Fibroblast of lung (primary cell): Measurements from ENCODE around the gene SMAD4. TPM values are rescaled to one million over a fixed set of nuclear protein-coding genes. Genes with fewer than 3 reads are reported as not detected.

Experiments used
- DNase-seq, 2 donors: peaks; one replicate each; pipeline versions ENCODE4 v3.0.0 to v3.0.0-alpha.2; 2010; ENCODE audit warnings: low read depth in 2 of 2
- H2AFZ ChIP-seq: 2 replicates; pipeline ENCODE4 v1.5.1; 2012; ENCODE audit warnings: low read length, control low read depth, inconsistent platforms
- H3K27ac ChIP-seq: 2 replicates; pipeline ENCODE4 v1.5.1; 2011; ENCODE audit warnings: low read length, control low read depth; ENCODE audit not compliant: insufficient read depth
- H3K27me3 ChIP-seq: 2 replicates; pipeline ENCODE4 v1.5.1; 2011; ENCODE audit warnings: mild to moderate bottlenecking, low read length; ENCODE audit not compliant: control insufficient read depth, insufficient read depth
- H3K36me3 ChIP-seq: 2 replicates; pipeline ENCODE4 v1.5.1; 2011; ENCODE audit warnings: low read length; ENCODE audit not compliant: control insufficient read depth, insufficient read depth
- H3K4me1 ChIP-seq: 2 replicates; pipeline ENCODE4 v1.5.1; 2011; ENCODE audit warnings: low read length; ENCODE audit not compliant: control insufficient read depth, insufficient read depth; ENCODE audit errors: extremely low read depth
- H3K4me2 ChIP-seq: 2 replicates; pipeline ENCODE4 v1.5.1; 2011; ENCODE audit warnings: low read length, control low read depth; ENCODE audit not compliant: insufficient read depth; ENCODE audit errors: extremely low read depth
- H3K4me3 ChIP-seq, 4 experiments: fragments of 200-600 bp in 1 of 4; sonication (generic) in 1 of 4; replicated peaks in 1 of 4; 2 replicates each; pipeline ENCODE4 v1.5.1; 2011 to 2016; ENCODE audit warnings: low read length in 4 of 4, low read depth in 3 of 4, mild to moderate bottlenecking in 3 of 4, control low read depth in 2 of 4, inconsistent platforms in 1 of 4, mixed read lengths in 1 of 4; ENCODE audit not compliant: insufficient read depth in 1 of 4; ENCODE audit errors: control extremely low read depth in 1 of 4
- H3K79me2 ChIP-seq: 2 replicates; pipeline ENCODE4 v1.5.1; 2012; ENCODE audit warnings: mild to moderate bottlenecking, low read length, inconsistent platforms; ENCODE audit not compliant: control insufficient read depth, insufficient read depth
- H3K9ac ChIP-seq: 2 replicates; pipeline ENCODE4 v1.5.1; 2011; ENCODE audit warnings: mild to moderate bottlenecking, low read length, control low read depth; ENCODE audit not compliant: insufficient read depth
- H3K9me3 ChIP-seq: 2 replicates; pipeline ENCODE4 v1.5.1; 2012; ENCODE audit warnings: low read depth, low read length; ENCODE audit not compliant: control insufficient read depth, insufficient read depth
- H4K20me1 ChIP-seq: 2 replicates; pipeline ENCODE4 v1.5.1; 2011; ENCODE audit warnings: low read length; ENCODE audit not compliant: control insufficient read depth, insufficient read depth; ENCODE audit errors: extremely low read depth
- CTCF ChIP-seq, 2 donors: IDR thresholded peaks in 1 of 2; conservative IDR thresholded peaks in 1 of 2; 1 replicate in 1 of 2; 2 replicates in 1 of 2; pipeline ENCODE4 v1.5.1; 2011 to 2012; ENCODE audit warnings: low read length in 2 of 2, control low read depth in 1 of 2, inconsistent platforms in 1 of 2, low read depth in 1 of 2, mild to moderate bottlenecking in 1 of 2
- EZH2 ChIP-seq: IDR thresholded peaks from 2 replicates; pipeline ENCODE4 v1.5.1; 2012; ENCODE audit warnings: low read length, control low read depth, mild to moderate bottlenecking; ENCODE audit errors: missing control alignments
- polyA plus RNA-seq, 2 donors: library from polyadenylated mRNA; depleted of rRNA in 1 of 2; stranded (reverse) in 1 of 2; unstranded in 1 of 2; fragments of >200 nt; gene quantifications; 2 replicates each; pipeline ENCODE4 v1.2.1, GENCODE V29; 2011 to 2012; ENCODE audit warnings: missing spikeins in 1 of 2
- total RNA-seq: library from RNA; depleted of rRNA; stranded (reverse); fragments of >200 nt; gene quantifications from 2 replicates; pipeline ENCODE4 v1.2.1, GENCODE V29; 2014

Gene SMAD4
- total and polyA plus RNA-seq, 2 donors (not counting 1 experiment from before 2014, with no cell fraction given) = 71.5 to 161 TPM

- no peak for DNase-seq
Measured at GRCh38 chr18:51006948-51007789, 22.8 kb upstream of the SMAD4 start.

GRCh38 chr18:51007790-51008139 lies 22.2 kb upstream of the SMAD4 start:
- no peaks in the 10 kb centered on the region for H4K20me1 ChIP-seq
- no peak overlapping the region for H3K4me2 ChIP-seq
- TF ChIP-seq CTCF (conservative IDR thresholded peaks at IDR 0.05 in 1 of 2, IDR thresholded peaks at IDR 0.05 in 1 of 2; ENCODE audit: low read depth in 1 of 2, low read length in 2 of 2) (no peak), EZH2 (no peak)
- H2AFZ ChIP-seq = no peak overlapping the region
- no peaks in the 10 kb centered on the region for H3K36me3 ChIP-seq
- no peak overlapping the region for H3K9ac ChIP-seq
- H3K4me3 ChIP-seq = no peak overlapping the region
- H3K27me3 ChIP-seq = no peaks in the 10 kb centered on the region
- DNase-seq = no peak
- H3K27ac ChIP-seq = no peak overlapping the region
- no peaks in the 10 kb centered on the region for H3K9me3 ChIP-seq
- no peaks in the 10 kb centered on the region for H3K79me2 ChIP-seq
- no peaks in the 10 kb centered on the region for H3K4me1 ChIP-seq

More at GRCh38 chr18:51006948-51007789, 22.8 kb upstream of the SMAD4 start:
- H3K4me2 ChIP-seq = no peak overlapping the region
- no peak overlapping the region for H3K4me3 ChIP-seq
- H3K27ac ChIP-seq = no peak overlapping the region
- H3K27me3 ChIP-seq = no peaks in the 10 kb centered on the region
- H3K9me3 ChIP-seq = no peaks in the 10 kb centered on the region
- no peaks in the 10 kb centered on the region for H3K4me1 ChIP-seq
- H3K79me2 ChIP-seq = no peaks in the 10 kb centered on the region
- H4K20me1 ChIP-seq = no peaks in the 10 kb centered on the region
- no peak for TF ChIP-seq CTCF (conservative IDR thresholded peaks at IDR 0.05 in 1 of 2, IDR thresholded peaks at IDR 0.05 in 1 of 2; ENCODE audit: low read depth in 1 of 2, low read length in 2 of 2)
- no peak for TF ChIP-seq EZH2
- H2AFZ ChIP-seq = no peak overlapping the region
- no peak overlapping the region for H3K9ac ChIP-seq
- H3K36me3 ChIP-seq = no peaks in the 10 kb centered on the region

- DNase-seq = peak in 1 of 2 donors; percentile 50
- Histone ChIP-seq H3K9me3 (no peaks in the 10 kb centered on the region), H4K20me1 (no peaks in the 10 kb centered on the region), H3K79me2 (no peaks in the 10 kb centered on the region), H3K27me3 (no peaks in the 10 kb centered on the region), H3K4me2 (no peak overlapping the region), H3K27ac (no peak overlapping the region), H3K4me3 (no peak overlapping the region), H3K36me3 (no peaks in the 10 kb centered on the region), H2AFZ (no peak overlapping the region), H3K4me1 (no peaks in the 10 kb centered on the region), H3K9ac (no peak overlapping the region)
- no peak for TF ChIP-seq CTCF (conservative IDR thresholded peaks at IDR 0.05 in 1 of 2, IDR thresholded peaks at IDR 0.05 in 1 of 2; ENCODE audit: low read depth in 1 of 2, low read length in 2 of 2)
- no peak for TF ChIP-seq EZH2
Measured at GRCh38 chr18:51009072-51009471, 20.9 kb upstream of the SMAD4 start.
